ENCODE results near the gene ADGRV1. TPM values are rescaled to one million over a fixed set of nuclear protein-coding genes. Genes with fewer than 3 reads are reported as not detected.

ADGRV1 gene
- total RNA-seq, 4 donors from 2014 or later: 0.28 to 6.5 (median 3.7) TPM

DNA sequence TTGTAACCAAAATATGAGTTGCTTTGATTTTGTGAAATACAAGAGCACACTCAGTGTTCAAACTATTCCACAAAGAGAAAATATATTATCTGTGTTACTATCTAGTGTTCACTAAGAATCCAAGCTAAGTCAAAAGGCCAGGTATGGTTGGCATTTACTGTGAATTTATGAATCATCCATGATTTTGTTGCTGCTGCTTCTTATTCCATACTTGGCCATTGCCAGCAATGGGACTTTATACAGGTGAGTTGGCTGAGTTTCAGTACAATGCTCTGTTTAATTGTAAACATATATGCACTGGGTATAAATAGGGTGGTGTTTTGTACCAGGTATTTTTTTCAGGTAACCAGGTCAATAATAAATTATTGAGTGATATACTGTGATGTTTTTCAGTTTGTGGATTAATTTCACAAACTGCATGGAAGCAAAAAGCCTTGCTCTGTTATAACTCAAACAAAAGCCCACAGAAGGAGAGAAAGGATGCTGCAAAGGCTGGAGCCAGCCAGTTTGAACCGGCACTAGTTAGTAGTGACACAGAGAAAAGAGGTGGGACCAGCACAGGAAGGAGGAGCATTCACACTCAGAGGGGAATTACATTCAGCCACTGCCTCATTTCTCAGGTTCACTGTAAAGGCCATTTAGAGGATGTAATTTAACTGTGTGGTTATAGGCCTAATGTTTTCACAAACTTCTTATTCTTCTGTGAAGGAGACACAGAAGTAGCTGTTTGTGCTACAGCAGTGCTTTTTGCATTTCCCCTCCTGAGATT is 381.8 kb downstream of the ADGRV1 start:
- no peak overlapping the region for H3K27ac ChIP-seq
- no peak for DNase-seq
- no peak overlapping the region for H3K4me3 ChIP-seq
- H3K27me3 ChIP-seq: no peaks in the 10 kb centered on the region
- TF ChIP-seq, protein P1, sequence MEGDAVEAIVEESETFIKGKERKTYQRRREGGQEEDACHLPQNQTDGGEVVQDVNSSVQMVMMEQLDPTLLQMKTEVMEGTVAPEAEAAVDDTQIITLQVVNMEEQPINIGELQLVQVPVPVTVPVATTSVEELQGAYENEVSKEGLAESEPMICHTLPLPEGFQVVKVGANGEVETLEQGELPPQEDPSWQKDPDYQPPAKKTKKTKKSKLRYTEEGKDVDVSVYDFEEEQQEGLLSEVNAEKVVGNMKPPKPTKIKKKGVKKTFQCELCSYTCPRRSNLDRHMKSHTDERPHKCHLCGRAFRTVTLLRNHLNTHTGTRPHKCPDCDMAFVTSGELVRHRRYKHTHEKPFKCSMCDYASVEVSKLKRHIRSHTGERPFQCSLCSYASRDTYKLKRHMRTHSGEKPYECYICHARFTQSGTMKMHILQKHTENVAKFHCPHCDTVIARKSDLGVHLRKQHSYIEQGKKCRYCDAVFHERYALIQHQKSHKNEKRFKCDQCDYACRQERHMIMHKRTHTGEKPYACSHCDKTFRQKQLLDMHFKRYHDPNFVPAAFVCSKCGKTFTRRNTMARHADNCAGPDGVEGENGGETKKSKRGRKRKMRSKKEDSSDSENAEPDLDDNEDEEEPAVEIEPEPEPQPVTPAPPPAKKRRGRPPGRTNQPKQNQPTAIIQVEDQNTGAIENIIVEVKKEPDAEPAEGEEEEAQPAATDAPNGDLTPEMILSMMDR (IDR thresholded peaks at IDR 0.05): no peak
- TF ChIP-seq POLR2A (IDR thresholded peaks at IDR 0.05): no peak
- H3K4me1 ChIP-seq: no peaks in the 10 kb centered on the region
- no peaks in the 10 kb centered on the region for H3K36me3 ChIP-seq
- H3K9me3 ChIP-seq: no peaks in the 10 kb centered on the region

DNA sequence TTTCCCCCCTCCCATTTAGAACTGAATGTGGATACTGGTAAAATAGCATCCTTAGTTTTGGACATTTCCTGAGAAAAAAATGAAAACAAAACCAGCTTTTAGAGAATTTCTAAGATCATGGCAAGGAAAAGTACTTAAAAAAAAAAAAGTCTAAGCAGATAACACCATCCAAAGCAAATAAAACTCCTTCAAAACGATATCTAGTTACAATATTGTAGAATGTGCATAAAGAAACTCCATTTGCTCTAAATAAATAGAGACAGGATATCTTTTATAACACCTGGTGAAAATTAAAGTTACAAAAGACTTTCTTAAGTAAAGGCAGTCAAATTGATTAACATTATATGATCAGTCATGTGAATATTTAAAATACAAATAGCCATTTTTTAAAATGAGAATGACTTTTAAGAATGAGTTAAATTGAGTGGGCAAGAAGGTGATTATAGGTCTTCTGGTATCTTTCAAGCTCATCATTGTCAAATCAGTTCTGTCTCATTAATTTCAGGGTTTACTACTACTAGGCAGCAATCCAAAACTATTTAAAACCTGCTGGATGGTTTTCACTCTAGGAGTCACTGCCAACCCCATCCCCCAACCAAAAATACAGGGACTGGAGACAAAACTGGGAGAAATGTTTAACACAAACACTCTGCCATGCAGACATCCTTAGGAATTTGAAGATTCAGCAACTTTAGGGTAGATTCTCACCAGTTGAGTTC is 382.6 kb downstream of the ADGRV1 start:
- Histone ChIP-seq H3K36me3 (no peaks in the 10 kb centered on the region), H3K4me1 (no peaks in the 10 kb centered on the region), H3K27me3 (no peaks in the 10 kb centered on the region), H3K9me3 (no peaks in the 10 kb centered on the region), H3K4me3 (no peak overlapping the region), H3K27ac (no peak overlapping the region)
- no peak for TF ChIP-seq POLR2A (IDR thresholded peaks at IDR 0.05)
- TF ChIP-seq, protein P1 (IDR thresholded peaks at IDR 0.05): no peak
- no peak for DNase-seq

GRCh38 chr5:90944116-90944515 is 385.5 kb downstream of the ADGRV1 start:
- H3K27ac ChIP-seq: no peak overlapping the region
- no peaks in the 10 kb centered on the region for H3K27me3 ChIP-seq
- H3K4me3 ChIP-seq: no peak overlapping the region
- no peaks in the 10 kb centered on the region for H3K9me3 ChIP-seq
- DNase-seq: no peak
- H3K4me1 ChIP-seq: peaks cover 0 to under 1% (median 0%) of the 10 kb centered on the region in 4 donors
- TF ChIP-seq, protein P1 (IDR thresholded peaks at IDR 0.05): no peak
- no peak for TF ChIP-seq POLR2A (IDR thresholded peaks at IDR 0.05)
- no peaks in the 10 kb centered on the region for H3K36me3 ChIP-seq

DNA sequence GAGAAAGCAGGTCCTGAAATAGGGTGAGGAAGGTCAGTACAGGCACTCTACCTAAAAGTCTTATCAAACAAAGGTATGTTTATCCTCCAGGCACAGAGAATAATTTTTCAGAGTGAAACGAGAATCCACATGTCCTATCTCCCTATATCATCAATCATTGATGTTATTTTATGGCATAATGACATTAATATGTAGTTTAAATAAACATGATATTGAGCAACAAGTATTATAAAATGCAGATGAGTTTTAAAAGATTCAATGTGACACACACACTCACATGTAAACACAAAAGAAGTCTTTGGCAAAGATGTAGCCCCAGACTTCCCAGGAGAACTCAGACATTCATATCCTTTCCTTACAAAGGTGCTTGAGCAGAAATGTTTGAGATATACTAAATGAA is 389.1 kb downstream of the ADGRV1 start:
- Histone ChIP-seq H3K27me3 (no peaks in the 10 kb centered on the region), H3K27ac (no peak overlapping the region), H3K36me3 (no peaks in the 10 kb centered on the region), H3K4me1 (peaks cover 0 to 4% (median 0%) of the 10 kb centered on the region in 4 donors), H3K4me3 (no peak overlapping the region), H3K9me3 (no peaks in the 10 kb centered on the region)
- TF ChIP-seq, protein P1 (IDR thresholded peaks at IDR 0.05): no peak
- no peak for TF ChIP-seq POLR2A (IDR thresholded peaks at IDR 0.05)
- no peak for DNase-seq

GRCh38 chr5:90948969-90949368 is 390.4 kb downstream of the ADGRV1 start:
- no peaks in the 10 kb centered on the region for H3K9me3 ChIP-seq
- peaks cover 0 to 4% (median 0%) of the 10 kb centered on the region in 4 donors for H3K4me1 ChIP-seq
- H3K4me3 ChIP-seq: no peak overlapping the region
- TF ChIP-seq POLR2A (IDR thresholded peaks at IDR 0.05): no peak
- TF ChIP-seq, protein P1 (IDR thresholded peaks at IDR 0.05): no peak
- no peak for DNase-seq
- H3K27me3 ChIP-seq: no peaks in the 10 kb centered on the region
- no peak overlapping the region for H3K27ac ChIP-seq
- no peaks in the 10 kb centered on the region for H3K36me3 ChIP-seq

All from Peyer's patch (tissue), 4 donors.